ENCODE results near the gene TIAM1. TPM values are rescaled to one million over a fixed set of nuclear protein-coding genes. Genes with fewer than 3 reads are reported as not detected.

TIAM1 gene
- total RNA-seq, 1 donor from 2014 or later = 131 TPM

GRCh38 chr21:31103163-31103562, 240.9 kb downstream of the TIAM1 start:
- peak overlapping the region; percentile 11 for H3K27ac Mint-ChIP-seq (ENCODE audit: unreplicated experiment)
- no peak for TF ChIP-seq CTCF (IDR thresholded peaks at IDR 0.05; ENCODE audit: unreplicated experiment)
- H3K4me3 Mint-ChIP-seq (ENCODE audit: unreplicated experiment) = no peak overlapping the region
- peaks cover 31% of the 10 kb centered on the region for H3K36me3 Mint-ChIP-seq (ENCODE audit: low read depth, unreplicated experiment)
- DNase-seq (ENCODE audit: low spot score) = no peak
- H3K27me3 Mint-ChIP-seq (ENCODE audit: unreplicated experiment) = peaks cover 2% of the 10 kb centered on the region
- peaks cover 30% of the 10 kb centered on the region for H3K4me1 Mint-ChIP-seq (ENCODE audit: unreplicated experiment)
- H3K9me3 Mint-ChIP-seq (ENCODE audit: unreplicated experiment) = peaks cover 8% of the 10 kb centered on the region

GRCh38 chr21:31099122-31099521, 244.9 kb downstream of the TIAM1 start:
- Mint-ChIP-seq H3K9me3 (ENCODE audit: unreplicated experiment) (no peaks in the 10 kb centered on the region), H3K4me1 (ENCODE audit: unreplicated experiment) (peaks cover 13% of the 10 kb centered on the region), H3K36me3 (ENCODE audit: low read depth, unreplicated experiment) (peaks cover under 1% of the 10 kb centered on the region), H3K27me3 (ENCODE audit: unreplicated experiment) (no peaks in the 10 kb centered on the region), H3K4me3 (ENCODE audit: unreplicated experiment) (no peak overlapping the region), H3K27ac (ENCODE audit: unreplicated experiment) (no peak overlapping the region)
- no peak for TF ChIP-seq CTCF (IDR thresholded peaks at IDR 0.05; ENCODE audit: unreplicated experiment)
- no peak for DNase-seq (ENCODE audit: low spot score)

- Mint-ChIP-seq H3K4me3 (ENCODE audit: unreplicated experiment) (no peak overlapping the region), H3K9me3 (ENCODE audit: unreplicated experiment) (no peaks in the 10 kb centered on the region), H3K27me3 (ENCODE audit: unreplicated experiment) (no peaks in the 10 kb centered on the region), H3K36me3 (ENCODE audit: low read depth, unreplicated experiment) (no peaks in the 10 kb centered on the region), H3K27ac (ENCODE audit: unreplicated experiment) (no peak overlapping the region), H3K4me1 (ENCODE audit: unreplicated experiment) (peaks cover 10% of the 10 kb centered on the region)
- peak; percentile 79 for DNase-seq (ENCODE audit: low spot score)
- peak; percentile 88 for TF ChIP-seq CTCF (IDR thresholded peaks at IDR 0.05; ENCODE audit: unreplicated experiment)
Measured at GRCh38 chr21:31098576-31099005, 245.5 kb downstream of the TIAM1 start.

GRCh38 chr21:31092832-31093625, 251.0 kb downstream of the TIAM1 start:
- no peak overlapping the region for H3K27ac Mint-ChIP-seq (ENCODE audit: unreplicated experiment)
- TF ChIP-seq CTCF (IDR thresholded peaks at IDR 0.05; ENCODE audit: unreplicated experiment) = no peak
- no peaks in the 10 kb centered on the region for H3K36me3 Mint-ChIP-seq (ENCODE audit: low read depth, unreplicated experiment)
- H3K4me3 Mint-ChIP-seq (ENCODE audit: unreplicated experiment) = no peak overlapping the region
- H3K27me3 Mint-ChIP-seq (ENCODE audit: unreplicated experiment) = peaks cover 4% of the 10 kb centered on the region
- no peaks in the 10 kb centered on the region for H3K9me3 Mint-ChIP-seq (ENCODE audit: unreplicated experiment)
- no peak for DNase-seq (ENCODE audit: low spot score)
- peaks cover 5% of the 10 kb centered on the region for H3K4me1 Mint-ChIP-seq (ENCODE audit: unreplicated experiment)

- H3K9me3 Mint-ChIP-seq (ENCODE audit: unreplicated experiment) = no peaks in the 10 kb centered on the region
- no peak for DNase-seq (ENCODE audit: low spot score)
- no peaks in the 10 kb centered on the region for H3K36me3 Mint-ChIP-seq (ENCODE audit: low read depth, unreplicated experiment)
- H3K27me3 Mint-ChIP-seq (ENCODE audit: unreplicated experiment) = peaks cover 4% of the 10 kb centered on the region
- peaks cover 10% of the 10 kb centered on the region for H3K4me1 Mint-ChIP-seq (ENCODE audit: unreplicated experiment)
- H3K27ac Mint-ChIP-seq (ENCODE audit: unreplicated experiment) = no peak overlapping the region
- H3K4me3 Mint-ChIP-seq (ENCODE audit: unreplicated experiment) = no peak overlapping the region
- no peak for TF ChIP-seq CTCF (IDR thresholded peaks at IDR 0.05; ENCODE audit: unreplicated experiment)
Measured at GRCh38 chr21:31090376-31090775, 253.7 kb downstream of the TIAM1 start.
